Activated gamma-delta T cell treated with anti-CD3 and anti-CD28 coated beads, Interleukin-2, amount 50 U/mL, for 16 hours (primary cell): ENCODE results near the gene BCO2.

Experiments
- DNase-seq: peaks from one replicate; pipeline ENCODE4 v3.0.0-alpha.2; 2020; ENCODE audit warnings: low read depth

Gene BCO2

GRCh38 chr11:112216561-112217105 is 41.3 kb downstream of the BCO2 start:
- no peak for DNase-seq

GRCh38 chr11:112219476-112220232 is 44.3 kb downstream of the BCO2 start:
- peak; percentile 11 for DNase-seq

GRCh38 chr11:112221274-112221835 is 46.0 kb downstream of the BCO2 start:
- DNase-seq, result no peak

- DNase-seq, result no peak
Observed at GRCh38 chr11:112222303-112222702, 47.0 kb downstream of the BCO2 start.

GRCh38 chr11:112223121-112223520 is 47.8 kb downstream of the BCO2 start:
- DNase-seq, result no peak

GRCh38 chr11:112223754-112224532 is 48.6 kb downstream of the BCO2 start:
- no peak for DNase-seq

- no peak for DNase-seq
Observed at GRCh38 chr11:112225753-112226061, 50.4 kb downstream of the BCO2 start.

- DNase-seq, result peak; percentile 69
Observed at GRCh38 chr11:112226062-112226830, 50.9 kb downstream of the BCO2 start, which contains the start of gene PTS. Gene PTS (plus strand): TSS chr11:112226428. CDS start chr11:112226444, 16 bp downstream.

GRCh38 chr11:112226831-112227401 is 51.6 kb downstream of the BCO2 start:
- DNase-seq, result no peak

- DNase-seq, result no peak
Observed at GRCh38 chr11:112227471-112227870, 52.2 kb downstream of the BCO2 start.

- no peak for DNase-seq
Observed at GRCh38 chr11:112228706-112229105, 53.4 kb downstream of the BCO2 start.

GRCh38 chr11:112229159-112229558 is 53.8 kb downstream of the BCO2 start:
- DNase-seq, result no peak

- no peak for DNase-seq
Observed at GRCh38 chr11:112229746-112230433, 54.6 kb downstream of the BCO2 start.

- no peak for DNase-seq
Observed at GRCh38 chr11:112231952-112232351, 56.6 kb downstream of the BCO2 start.

- no peak for DNase-seq
Observed at GRCh38 chr11:112235750-112236390, 60.6 kb downstream of the BCO2 start.

GRCh38 chr11:112237451-112237850 is 62.1 kb downstream of the BCO2 start:
- no peak for DNase-seq

- DNase-seq, result no peak
Observed at GRCh38 chr11:112238041-112238440, 62.7 kb downstream of the BCO2 start.

- no peak for DNase-seq
Observed at GRCh38 chr11:112241486-112241885, 66.2 kb downstream of the BCO2 start.

- DNase-seq, result no peak
Observed at GRCh38 chr11:112247201-112247600, 71.9 kb downstream of the BCO2 start.

GRCh38 chr11:112248201-112248600 is 72.9 kb downstream of the BCO2 start:
- no peak for DNase-seq
